HTR-8/SVneo (cell line): Measurements from ENCODE around the gene ZNF385A.
"Not testable (repeated sequence)": the region's sequence is repeated elsewhere in the genome, so short reads cannot be mapped to it uniquely, and the experiment has no call there.

Source experiments
- DNase-seq: peaks from one replicate; pipeline ENCODE4 v3.0.0; 2011; ENCODE audit warnings: low spot score, mixed read lengths; ENCODE audit not compliant: insufficient read length
- FAIRE-seq: peaks from 2 replicates; lab custom pipeline; 2011; peaks lifted over from hg19 to GRCh38; lab: Jason Lieb, UNC

The ZNF385A gene

GRCh38 chr12:54337280-54337842 is 47.2 kb downstream of the ZNF385A start:
- FAIRE-seq (no peak), DNase-seq (no peak)

- FAIRE-seq, result no peak
- DNase-seq, result no peak
Observed at GRCh38 chr12:54333420-54334034, 51.0 kb downstream of the ZNF385A start.

GRCh38 chr12:54331461-54331860 is 53.1 kb downstream of the ZNF385A start:
- DNase-seq (no peak), FAIRE-seq (no peak)

GRCh38 chr12:54330442-54330841 is 54.1 kb downstream of the ZNF385A start:
- DNase-seq (no peak), FAIRE-seq (no peak)

- FAIRE-seq (no peak), DNase-seq (no peak)
Observed at GRCh38 chr12:54329759-54330158, 54.8 kb downstream of the ZNF385A start.

- DNase-seq, result no peak
- FAIRE-seq, result no peak
Observed at GRCh38 chr12:54328595-54329337, 55.8 kb downstream of the ZNF385A start.

- not testable (repeated sequence) for DNase-seq, FAIRE-seq
Observed at GRCh38 chr12:54325442-54326109, 59.0 kb downstream of the ZNF385A start.

GRCh38 chr12:54324617-54325441 is 59.7 kb downstream of the ZNF385A start, which contains the start of gene COPZ1:
Gene COPZ1, plus strand, starts transcription at chr12:54325131. Its CDS starts 33 bp downstream, at chr12:54325164.
- DNase-seq, result peak; percentile 98
- FAIRE-seq, result peak; percentile 81

- DNase-seq (no peak), FAIRE-seq (no peak)
Observed at GRCh38 chr12:54321363-54321762, 63.2 kb downstream of the ZNF385A start.
